SU-DHL-6 (cell line): Measurements from ENCODE around the gene SUGCT.

ENCODE experiments used
- EZH2phosphoT487 ChIP-seq: fragments of 200-600 bp; sonication (generic), shearing (Covaris generic); conservative IDR thresholded peaks from 2 replicates; pipeline ENCODE4 v1.6.1; 2018; ENCODE audit warnings: mild to moderate bottlenecking, antibody characterized with exemption, low read length, moderate library complexity, mixed read lengths
- TF ChIP-seq, protein P1 (sequence below): fragments of 200-600 bp; sonication (generic); IDR thresholded peaks from one replicate; pipeline ENCODE4 v1.5.1; 2017; ENCODE audit warnings: antibody characterized with exemption, mild to moderate bottlenecking, low read length, moderate library complexity; ENCODE audit not compliant: insufficient read depth, poor library complexity, severe bottlenecking

DNA sequence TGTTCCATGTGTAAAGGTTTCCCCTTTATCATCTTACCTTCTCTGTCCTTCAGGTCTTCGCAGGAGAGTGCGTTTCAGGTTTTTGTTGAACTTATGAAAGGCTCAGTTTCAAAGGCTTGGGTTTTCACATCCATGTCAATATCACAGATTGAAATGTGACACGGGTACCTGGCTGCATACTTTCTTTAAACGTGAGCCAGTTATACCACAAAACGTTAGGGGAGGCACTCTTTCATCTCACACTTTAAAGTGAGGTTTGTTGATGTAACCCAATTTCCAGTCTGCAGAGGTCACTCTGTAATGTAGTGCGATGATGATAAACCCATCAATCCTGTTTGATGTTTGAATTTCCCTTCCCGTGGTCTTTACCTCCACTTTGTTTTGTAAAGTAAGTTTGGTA, 506.9 kb downstream of the SUGCT start:
- TF ChIP-seq, protein P1, sequence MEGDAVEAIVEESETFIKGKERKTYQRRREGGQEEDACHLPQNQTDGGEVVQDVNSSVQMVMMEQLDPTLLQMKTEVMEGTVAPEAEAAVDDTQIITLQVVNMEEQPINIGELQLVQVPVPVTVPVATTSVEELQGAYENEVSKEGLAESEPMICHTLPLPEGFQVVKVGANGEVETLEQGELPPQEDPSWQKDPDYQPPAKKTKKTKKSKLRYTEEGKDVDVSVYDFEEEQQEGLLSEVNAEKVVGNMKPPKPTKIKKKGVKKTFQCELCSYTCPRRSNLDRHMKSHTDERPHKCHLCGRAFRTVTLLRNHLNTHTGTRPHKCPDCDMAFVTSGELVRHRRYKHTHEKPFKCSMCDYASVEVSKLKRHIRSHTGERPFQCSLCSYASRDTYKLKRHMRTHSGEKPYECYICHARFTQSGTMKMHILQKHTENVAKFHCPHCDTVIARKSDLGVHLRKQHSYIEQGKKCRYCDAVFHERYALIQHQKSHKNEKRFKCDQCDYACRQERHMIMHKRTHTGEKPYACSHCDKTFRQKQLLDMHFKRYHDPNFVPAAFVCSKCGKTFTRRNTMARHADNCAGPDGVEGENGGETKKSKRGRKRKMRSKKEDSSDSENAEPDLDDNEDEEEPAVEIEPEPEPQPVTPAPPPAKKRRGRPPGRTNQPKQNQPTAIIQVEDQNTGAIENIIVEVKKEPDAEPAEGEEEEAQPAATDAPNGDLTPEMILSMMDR: no peak
- no peak for TF ChIP-seq EZH2phosphoT487
